Common myeloid progenitor, CD34-positive (primary cell): ENCODE data around the gene TTF1.

ENCODE experiments used
- CTCF ChIA-PET: fragments of 350-600 bp; sonication (Branson Sonifier 250); formaldehyde crosslinking; loops from one replicate; lab custom pipeline; 2021; ENCODE audit warnings: antibody characterized with exemption; lab: Charles Lee
- POLR2A ChIA-PET: fragments of 350-600 bp; sonication (Branson Sonifier 250); formaldehyde crosslinking; loops from one replicate; lab custom pipeline; 2021; ENCODE audit warnings: antibody characterized with exemption; lab: Charles Lee
- DNase-seq, 3 donors: peaks; one replicate each; pipeline versions ENCODE4 v3.0.0 to v3.0.0-alpha.2; 2013
- H3K27ac ChIP-seq, 2 experiments: 1 replicate in 1 of 2; 2 replicates in 1 of 2; pipeline ENCODE4 v1.7.0; 2013; ENCODE audit warnings: inconsistent platforms in 2 of 2, low read length in 2 of 2, mild to moderate bottlenecking in 2 of 2, low read depth in 1 of 2, moderate library complexity in 1 of 2; ENCODE audit not compliant: severe bottlenecking in 2 of 2, insufficient read depth in 1 of 2, poor library complexity in 1 of 2
- H3K27me3 ChIP-seq, 5 experiments: replicated peaks in 2 of 5; 1 replicate in 3 of 5; 2 replicates in 2 of 5; pipeline versions ENCODE4 v1.6.1 to v1.7.0; 2013; ENCODE audit warnings: low read length in 4 of 5, mild to moderate bottlenecking in 2 of 5, moderate library complexity in 2 of 5, inconsistent platforms in 1 of 5; ENCODE audit not compliant: insufficient read depth in 5 of 5, control insufficient read depth in 4 of 5
- H3K36me3 ChIP-seq, 4 experiments: 1 replicate in 2 of 4; 2 replicates in 2 of 4; pipeline versions ENCODE4 v1.6.1 to v1.7.0; 2013; ENCODE audit warnings: low read length in 3 of 4, control low read depth in 1 of 4, mild to moderate bottlenecking in 1 of 4; ENCODE audit not compliant: control insufficient read depth in 4 of 4, insufficient read depth in 4 of 4
- H3K4me1 ChIP-seq, 4 experiments: 1 replicate in 3 of 4; 2 replicates in 1 of 4; pipeline versions ENCODE4 v1.6.1 to v1.7.1; 2013; ENCODE audit warnings: low read length in 3 of 4, mild to moderate bottlenecking in 3 of 4, control low read depth in 1 of 4, inconsistent platforms in 1 of 4, moderate library complexity in 1 of 4; ENCODE audit not compliant: control insufficient read depth in 4 of 4, insufficient read depth in 4 of 4; ENCODE audit errors: control extremely low read depth in 1 of 4
- H3K4me3 ChIP-seq, 7 experiments: 1 replicate in 4 of 7; 2 replicates in 3 of 7; pipeline versions ENCODE4 v1.5.1 to v1.7.0; 2013; ENCODE audit warnings: mild to moderate bottlenecking in 7 of 7, low read length in 6 of 7, moderate library complexity in 6 of 7, inconsistent platforms in 2 of 7, low read depth in 2 of 7, control low read depth in 1 of 7; ENCODE audit not compliant: insufficient read depth in 4 of 7, control insufficient read depth in 1 of 7; ENCODE audit errors: extremely low read depth in 1 of 7
- H3K9me3 ChIP-seq, 5 experiments: 1 replicate in 4 of 5; 2 replicates in 1 of 5; pipeline versions ENCODE4 v1.6.1 to v1.7.1; 2013; ENCODE audit warnings: low read length in 4 of 5, mild to moderate bottlenecking in 2 of 5, inconsistent platforms in 1 of 5, low read depth in 1 of 5, moderate library complexity in 1 of 5; ENCODE audit not compliant: control insufficient read depth in 4 of 5, insufficient read depth in 2 of 5; ENCODE audit errors: control extremely low read depth in 1 of 5
- WGBS: methylation state at CpG from one replicate; pipeline ENCODE4 v1.1.5; 2013; ENCODE audit not compliant: insufficient coverage; 5-methylcytosine and 5-hydroxymethylcytosine counted together

TTF1 gene

DNA sequence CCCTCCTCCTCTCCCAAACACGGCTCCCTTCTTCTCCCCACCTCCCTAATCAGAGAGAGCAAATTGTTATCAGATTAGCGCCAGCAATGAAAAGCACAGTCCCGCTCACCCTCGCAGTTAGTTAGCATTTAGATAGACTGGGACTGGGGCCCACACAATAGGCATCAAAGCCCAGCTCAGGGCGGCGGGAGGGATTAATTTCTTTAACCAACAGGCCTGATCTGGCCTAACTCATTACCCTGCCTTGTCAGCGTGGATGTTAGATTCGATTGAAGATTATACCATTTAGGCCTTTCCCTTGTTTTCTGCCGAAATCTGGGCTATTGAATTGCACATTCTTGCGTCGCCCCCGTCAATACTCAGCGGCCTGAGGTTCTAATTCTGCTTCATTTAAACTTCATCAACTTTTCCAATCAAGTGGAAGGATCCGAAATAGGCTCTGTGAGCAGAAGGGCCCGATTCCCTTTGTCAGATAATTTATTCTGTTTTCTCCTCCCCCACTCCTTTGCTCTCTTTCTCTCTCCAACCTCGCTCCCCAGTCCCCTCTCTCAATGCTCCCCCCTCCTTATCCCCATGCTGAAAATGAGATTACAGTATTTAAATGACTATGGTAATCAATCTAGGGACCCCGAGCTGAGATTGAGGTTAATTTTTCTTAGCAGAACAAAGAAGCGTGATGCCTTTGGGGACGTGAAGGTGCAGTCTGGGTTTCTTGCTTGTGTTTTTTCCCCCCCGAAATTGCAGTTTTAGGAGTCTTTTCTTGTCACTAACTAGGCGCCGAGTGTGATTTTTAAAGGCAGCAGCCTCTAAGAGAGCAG is 18.4 kb upstream of the TTF1 start:
- Histone ChIP-seq H3K27ac (no peak overlapping the region), H3K4me3 (no peak overlapping the region), H3K36me3 (no peaks in the 10 kb centered on the region), H3K27me3 (peaks cover 7 to 75% (median 26%) of the 10 kb centered on the region in 5 experiments), H3K9me3 (no peaks in the 10 kb centered on the region), H3K4me1 (no peaks in the 10 kb centered on the region)
- 43% methylated on average over 18 of the region's 22 CpGs for WGBS
- no peak for DNase-seq
- ChIA-PET CTCF (interaction anchor here (1.1 kb wide), 1 partner anchor 11 kb away, joined by 3 read pairs; no protein-coding TSS in a partner anchor), POLR2A (no interaction called here)

DNA sequence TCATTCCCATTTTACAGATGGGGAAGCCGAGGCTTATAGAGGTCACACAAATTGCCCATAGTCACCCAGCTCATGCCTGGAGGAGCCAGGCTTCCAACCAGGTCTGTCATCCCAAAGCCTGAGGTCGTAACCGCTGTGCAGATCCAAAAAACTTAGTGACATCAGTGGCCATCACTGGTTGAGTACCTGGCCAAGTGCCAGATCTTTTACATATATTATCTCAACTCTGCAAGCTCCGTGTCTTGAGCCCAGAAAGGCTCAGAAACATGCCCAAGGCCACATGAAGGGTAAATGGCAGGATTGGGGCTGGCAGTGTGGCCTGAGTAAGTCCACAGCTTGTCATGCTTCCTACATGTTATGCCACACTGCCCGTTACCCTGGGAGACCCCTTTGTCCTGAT is 16.9 kb upstream of the TTF1 start:
- H3K4me3 ChIP-seq = no peak overlapping the region
- 76% methylated on average over 3 of the region's 5 CpGs for WGBS
- H3K27me3 ChIP-seq = peaks cover 10 to 75% (median 29%) of the 10 kb centered on the region in 5 experiments
- no peak overlapping the region for H3K27ac ChIP-seq
- no peak for DNase-seq
- CTCF ChIA-PET = interaction anchor here (3.7 kb wide), 1 partner anchor 11 kb away, joined by 14 read pairs; no protein-coding TSS in a partner anchor
- H3K4me1 ChIP-seq = no peaks in the 10 kb centered on the region
- no peaks in the 10 kb centered on the region for H3K36me3 ChIP-seq
- H3K9me3 ChIP-seq = no peaks in the 10 kb centered on the region
- POLR2A ChIA-PET = no interaction called here

DNA sequence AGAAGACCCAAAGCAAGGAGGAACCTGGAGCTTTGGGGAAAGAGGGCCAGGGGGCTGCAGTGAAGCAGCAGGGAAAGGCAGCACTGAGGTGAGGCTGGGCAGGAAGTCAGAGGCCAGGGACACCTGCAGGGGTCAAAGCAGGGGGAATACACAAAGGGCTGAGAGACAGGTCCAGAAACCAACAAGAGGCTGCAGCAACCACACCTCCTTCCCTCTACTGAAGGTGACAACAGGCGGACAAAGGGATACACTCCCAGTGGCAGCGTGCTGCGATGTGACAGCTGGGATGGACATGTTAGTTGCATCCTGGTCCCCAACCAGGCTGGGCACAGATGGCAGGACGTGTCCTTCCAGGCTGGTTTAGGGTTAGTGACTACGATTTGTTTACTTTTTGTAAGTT is 15.9 kb upstream of the TTF1 start:
- Histone ChIP-seq H3K9me3 (no peaks in the 10 kb centered on the region), H3K27me3 (peaks cover 10 to 74% (median 28%) of the 10 kb centered on the region in 5 experiments), H3K4me1 (no peaks in the 10 kb centered on the region), H3K36me3 (no peaks in the 10 kb centered on the region), H3K4me3 (no peak overlapping the region), H3K27ac (no peak overlapping the region)
- ChIA-PET CTCF (interaction anchor here (3.7 kb wide), 1 partner anchor 10 kb away, joined by 14 read pairs; no protein-coding TSS in a partner anchor), POLR2A (no interaction called here)
- WGBS = 68% methylated on average over 5 of the region's 5 CpGs
- DNase-seq = no peak

DNA sequence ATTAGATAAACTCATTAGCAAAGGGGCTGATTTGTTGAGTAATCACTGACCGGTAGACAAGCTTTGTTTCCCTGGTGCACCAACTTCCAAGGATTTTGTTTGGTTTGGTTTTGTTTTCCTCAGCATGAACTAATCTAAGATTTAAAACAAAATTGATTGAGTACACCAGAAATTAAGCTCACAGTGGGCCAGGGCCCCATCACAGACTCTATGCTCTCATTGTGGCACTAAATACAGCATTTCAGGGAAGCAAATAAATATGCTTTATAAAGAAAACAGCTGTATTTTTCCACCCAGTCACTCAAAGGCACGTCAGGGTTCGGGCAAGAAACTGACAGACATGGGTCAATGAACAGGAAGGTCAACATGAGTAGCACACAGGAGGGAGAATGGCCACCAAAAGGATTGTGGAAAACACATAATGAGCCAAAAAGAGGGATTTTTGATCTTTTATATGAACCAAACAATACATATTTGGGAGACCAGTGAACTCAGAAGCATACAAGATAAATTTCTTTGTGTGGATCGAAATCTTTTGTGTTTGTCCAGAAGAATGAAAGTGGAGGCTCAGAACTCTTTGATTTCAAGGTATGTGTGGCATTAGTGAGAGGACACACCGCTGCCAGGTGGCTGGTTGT is 12.2 kb upstream of the TTF1 start:
- ChIA-PET CTCF (interaction anchor here (0.7 to 1.0 kb wide), 2 partner anchors 80 to 156 kb away, joined by 3 read pairs; no protein-coding TSS in a partner anchor), POLR2A (no interaction called here)
- H3K27me3 ChIP-seq = peaks cover 10 to 70% (median 23%) of the 10 kb centered on the region in 5 experiments
- H3K4me3 ChIP-seq = no peak overlapping the region
- DNase-seq = no peak
- no peaks in the 10 kb centered on the region for H3K9me3 ChIP-seq
- no peaks in the 10 kb centered on the region for H3K36me3 ChIP-seq
- H3K4me1 ChIP-seq = no peaks in the 10 kb centered on the region
- WGBS = 100% methylated on average over 2 of the region's 5 CpGs
- no peak overlapping the region for H3K27ac ChIP-seq

DNA sequence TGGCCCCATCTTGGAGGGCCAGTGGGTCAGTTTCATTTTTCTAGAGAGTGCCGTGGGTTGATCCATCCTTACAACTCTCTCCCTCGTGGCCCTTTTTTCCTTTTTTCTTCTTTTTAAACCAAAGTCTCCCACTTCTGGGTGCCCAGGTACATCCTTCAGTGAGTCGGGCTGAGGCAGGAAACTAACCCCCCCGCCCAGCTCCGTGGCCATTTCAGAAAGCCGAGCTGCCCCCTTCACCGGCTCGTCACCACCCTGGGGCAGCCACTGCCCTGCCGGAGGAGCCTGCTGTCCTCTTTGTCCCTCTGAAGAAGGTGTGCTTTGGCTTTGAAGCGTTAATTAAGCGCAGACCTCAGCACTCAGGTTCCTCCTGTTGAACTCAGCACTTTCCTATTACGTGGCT is 8.5 kb upstream of the TTF1 start:
- DNase-seq = no peak
- Histone ChIP-seq H3K9me3 (no peaks in the 10 kb centered on the region), H3K4me1 (peaks cover 0 to 18% (median 13%) of the 10 kb centered on the region in 4 experiments), H3K27ac (no peak overlapping the region), H3K4me3 (no peak overlapping the region), H3K27me3 (peaks cover 18 to 86% (median 30%) of the 10 kb centered on the region in 5 experiments), H3K36me3 (no peaks in the 10 kb centered on the region)
- ChIA-PET POLR2A (no interaction called here), CTCF (interaction anchor here (0.9 to 4.1 kb wide), 3 partner anchors 157 to 488 kb away, joined by 3 to 21 read pairs (median 3); no protein-coding TSS in a partner anchor)
- WGBS = 28% methylated on average over 10 of the region's 12 CpGs

DNA sequence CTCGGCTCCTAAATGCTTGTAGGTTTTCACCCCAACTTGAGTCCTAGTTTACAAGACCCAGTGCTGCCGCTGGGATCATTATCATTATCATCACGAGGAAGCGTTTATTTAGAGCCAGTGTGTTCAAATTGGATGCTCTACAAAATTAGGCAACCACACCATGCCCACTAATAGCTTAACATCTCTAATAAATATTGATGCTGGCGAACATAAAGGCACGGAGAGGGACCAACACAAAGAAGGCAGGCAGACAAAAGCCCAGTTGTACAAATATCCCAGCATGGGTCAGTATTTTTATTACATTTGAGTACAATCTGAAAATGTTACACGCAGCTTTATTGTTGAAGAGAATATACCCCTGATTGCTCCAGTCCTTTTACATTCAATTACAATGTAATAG is 8.1 kb upstream of the TTF1 start:
- Histone ChIP-seq H3K9me3 (no peaks in the 10 kb centered on the region), H3K36me3 (no peaks in the 10 kb centered on the region), H3K27ac (no peak overlapping the region), H3K4me1 (peaks cover 0 to 21% (median 18%) of the 10 kb centered on the region in 4 experiments), H3K4me3 (no peak overlapping the region), H3K27me3 (peaks cover 18 to 90% (median 30%) of the 10 kb centered on the region in 5 experiments)
- no peak for DNase-seq
- CTCF ChIA-PET = interaction anchor here (0.8 to 4.1 kb wide), 5 partner anchors 39 to 488 kb away, joined by 3 to 21 read pairs (median 3); no protein-coding TSS in a partner anchor
- WGBS = 34% methylated on average over 3 of the region's 7 CpGs
- POLR2A ChIA-PET = no interaction called here
